B cell (primary cell): ENCODE data around the gene KIAA0753. TPM values are rescaled to one million over a fixed set of nuclear protein-coding genes. Genes with fewer than 3 reads are reported as not detected.

Source experiments
- ATAC-seq: fragments of 200-7000 bp; cut with Tn5 transposase; one replicate; pipeline ENCODE4 v1.10.0; 2021; ENCODE audit warnings: low read depth, mild to moderate bottlenecking, moderate number of reproducible peaks, moderate library complexity
- CTCF ChIA-PET: fragments of 350-600 bp; sonication (Branson Sonifier 250); formaldehyde crosslinking; loops from one replicate; lab custom pipeline; 2021; ENCODE audit warnings: antibody characterized with exemption, inconsistent platforms; lab: Charles Lee
- POLR2A ChIA-PET: fragments of 350-600 bp; sonication (Branson Sonifier 250); formaldehyde crosslinking; loops from one replicate; lab custom pipeline; 2021; ENCODE audit warnings: antibody characterized with exemption; lab: Charles Lee
- DNase-seq: peaks from one replicate; pipeline ENCODE4 v3.0.0; 2013
- H2AFZ ChIP-seq: 2 replicates; pipeline ENCODE4 v1.6.1; 2012; ENCODE audit warnings: mild to moderate bottlenecking, low read depth, low read length; ENCODE audit not compliant: insufficient read depth, poor library complexity, severe bottlenecking
- H3K27ac ChIP-seq, 2 donors: 1 replicate in 1 of 2; 2 replicates in 1 of 2; pipeline ENCODE4 v1.5.1; 2012 to 2013; ENCODE audit warnings: low read length in 2 of 2, mild to moderate bottlenecking in 2 of 2, moderate library complexity in 1 of 2
- H3K27me3 ChIP-seq, 4 experiments: fragments of 200-600 bp in 1 of 4; sonication (generic) in 1 of 4; replicated peaks in 1 of 4; 1 replicate in 2 of 4; 2 replicates in 2 of 4; pipeline versions ENCODE4 v1.6.1 to v1.7.0; 2013 to 2016; ENCODE audit warnings: low read length in 3 of 4, mild to moderate bottlenecking in 2 of 4, mixed read lengths in 1 of 4, moderate library complexity in 1 of 4; ENCODE audit not compliant: insufficient read depth in 4 of 4, control insufficient read depth in 3 of 4; ENCODE audit errors: control extremely low read depth in 1 of 4
- H3K36me3 ChIP-seq, 2 experiments: replicated peaks in 1 of 2; 1 replicate in 1 of 2; 2 replicates in 1 of 2; pipeline versions ENCODE4 v1.6.1 to v1.7.1; 2013; ENCODE audit warnings: low read length in 1 of 2; ENCODE audit not compliant: insufficient read depth in 2 of 2, control insufficient read depth in 1 of 2; ENCODE audit errors: control extremely low read depth in 1 of 2, extremely low read depth in 1 of 2
- H3K4me1 ChIP-seq, 2 donors: fragments of 200-600 bp in 1 of 2; sonication (generic) in 1 of 2; 1 replicate in 1 of 2; 2 replicates in 1 of 2; pipeline versions ENCODE4 v1.5.1 to v1.6.1; 2013 to 2017; ENCODE audit warnings: low read length in 2 of 2; ENCODE audit not compliant: control insufficient read depth in 2 of 2, insufficient read depth in 2 of 2
- H3K4me2 ChIP-seq: replicated peaks from 2 replicates; pipeline ENCODE3; 2012; ENCODE audit warnings: mild to moderate bottlenecking, low read depth, low read length; ENCODE audit not compliant: poor library complexity, severe bottlenecking
- H3K4me3 ChIP-seq, 5 experiments: fragments of 200-600 bp in 1 of 5; sonication (generic) in 1 of 5; 1 replicate in 3 of 5; 2 replicates in 2 of 5; pipeline versions ENCODE4 v1.5.1 to v1.7.0; 2011 to 2016; ENCODE audit warnings: low read length in 4 of 5, mild to moderate bottlenecking in 4 of 5, low read depth in 2 of 5, control low read depth in 1 of 5, moderate library complexity in 1 of 5; ENCODE audit not compliant: insufficient read depth in 1 of 5; ENCODE audit errors: control extremely low read depth in 1 of 5, extremely low read depth in 1 of 5
- H3K79me2 ChIP-seq: fragments of 200-600 bp; sonication (generic); one replicate; pipeline ENCODE4 v1.6.0; 2016; ENCODE audit warnings: low read length; ENCODE audit not compliant: control insufficient read depth, insufficient read depth
- H3K9ac ChIP-seq: fragments of 200-600 bp; sonication (generic); 2 replicates; pipeline ENCODE4 v1.6.1; 2017; ENCODE audit warnings: mild to moderate bottlenecking, low read length, moderate library complexity
- H3K9me3 ChIP-seq, 3 donors: one replicate each; pipeline versions ENCODE4 v1.6.1 to v1.7.1; 2013; ENCODE audit warnings: low read length in 2 of 3; ENCODE audit not compliant: control insufficient read depth in 2 of 3, insufficient read depth in 1 of 3; ENCODE audit errors: control extremely low read depth in 1 of 3
- H4K20me1 ChIP-seq: 2 replicates; pipeline ENCODE4 v1.6.0; 2012; ENCODE audit warnings: mild to moderate bottlenecking, low read length; ENCODE audit not compliant: insufficient read depth, control insufficient read depth, poor library complexity, severe bottlenecking
- H3K27ac Mint-ChIP-seq: one replicate; pipeline ENCODE4 v1.8.0; 2021; ENCODE audit warnings: mixed read lengths
- H3K27me3 Mint-ChIP-seq: one replicate; pipeline ENCODE4 v1.8.0; 2021; ENCODE audit warnings: mixed read lengths
- H3K4me1 Mint-ChIP-seq: one replicate; pipeline ENCODE4 v1.8.0; 2021; ENCODE audit warnings: mixed read lengths
- H3K4me3 Mint-ChIP-seq: one replicate; pipeline ENCODE4 v1.8.0; 2021; ENCODE audit warnings: mixed read lengths
- H3K9me3 Mint-ChIP-seq: one replicate; pipeline ENCODE4 v1.8.0; 2022; ENCODE audit warnings: mixed read lengths; ENCODE audit not compliant: insufficient read depth
- CTCF ChIP-seq: fragments of 200-600 bp; IDR thresholded peaks from one replicate; pipeline ENCODE4 v1.8.0; 2022; ENCODE audit warnings: antibody characterized with exemption, mild to moderate bottlenecking
- EZH2 ChIP-seq: IDR thresholded peaks from 2 replicates; pipeline ENCODE4 v1.6.1; 2012; ENCODE audit warnings: borderline replicate concordance, low read depth, mild to moderate bottlenecking, moderate library complexity, low read length; ENCODE audit not compliant: insufficient read depth, poor library complexity, severe bottlenecking
- WGBS: methylation state at CpG from one replicate; pipeline ENCODE4 v1.1.5; 2013; ENCODE audit warnings: missing lambda C conversion rate; ENCODE audit not compliant: insufficient coverage; 5-methylcytosine and 5-hydroxymethylcytosine counted together
- intact Hi-C: fragments of 100-400 bp; cut with micrococcal nuclease; formaldehyde crosslinking; loops from one replicate; pipeline ENCODE4 v1.10.0; 2022
- polyA plus RNA-seq: library from polyadenylated mRNA; depleted of rRNA; stranded (reverse); fragments of >200 nt; gene quantifications from 2 replicates; pipeline ENCODE4 v1.2.3, GENCODE V29; 2012
- total RNA-seq, 2 donors: library from RNA; stranded (reverse); fragments of 120-200 nt in 1 of 2; gene quantifications; 1 replicate in 1 of 2; 2 replicates in 1 of 2; pipeline versions ENCODE4 v1.2.3 to v1.2.4, GENCODE V29; 2013 to 2022

The KIAA0753 gene
- total and polyA plus RNA-seq, 2 donors (not counting 1 experiment from before 2014, with no cell fraction given), result 6.3 to 29.1 TPM

- Mint-ChIP-seq H3K27me3 (peaks cover 33% of the 10 kb centered on the region), H3K4me1 (no peaks in the 10 kb centered on the region), H3K27ac (no peak overlapping the region), H3K4me3 (no peak overlapping the region), H3K9me3 (no peaks in the 10 kb centered on the region)
- CTCF ChIA-PET, result no interaction called here
- POLR2A ChIA-PET, result no interaction called here
- Histone ChIP-seq H3K4me2 (no peak overlapping the region), H2AFZ (no peak overlapping the region), H3K27ac (no peak overlapping the region), H3K9ac (no peak overlapping the region), H3K4me3 (no peak overlapping the region), H3K9me3 (no peaks in the 10 kb centered on the region), H3K4me1 (no peaks in the 10 kb centered on the region), H3K36me3 (no peaks in the 10 kb centered on the region), H3K27me3 (peaks cover 0 to 21% (median 7%) of the 10 kb centered on the region in 4 experiments), H4K20me1 (no peaks in the 10 kb centered on the region), H3K79me2 (no peaks in the 10 kb centered on the region)
- intact Hi-C loops, result no loop called here
- TF ChIP-seq CTCF (no peak), EZH2 (no peak)
- DNase-seq (no peak), ATAC-seq (no peak)
- WGBS, result no CpG with 5 or more reads among the region's 3 CpGs
These were observed 42.7 kb upstream of the KIAA0753 start for GRCh38 chr17:6683081-6683684.

- Histone ChIP-seq H3K4me3 (no peak overlapping the region), H3K79me2 (no peaks in the 10 kb centered on the region), H3K36me3 (no peaks in the 10 kb centered on the region), H3K9ac (no peak overlapping the region), H3K4me2 (no peak overlapping the region), H3K27me3 (peaks cover 0 to 22% (median 11%) of the 10 kb centered on the region in 4 experiments), H3K27ac (no peak overlapping the region), H2AFZ (no peak overlapping the region), H4K20me1 (no peaks in the 10 kb centered on the region), H3K9me3 (no peaks in the 10 kb centered on the region), H3K4me1 (peaks cover 0 to 3% of the 10 kb centered on the region in 2 donors)
- ATAC-seq (no peak), DNase-seq (no peak)
- Mint-ChIP-seq H3K4me3 (no peak overlapping the region), H3K9me3 (no peaks in the 10 kb centered on the region), H3K27ac (no peak overlapping the region), H3K4me1 (no peaks in the 10 kb centered on the region), H3K27me3 (peaks cover 27% of the 10 kb centered on the region)
- WGBS, result 90% methylated on average over 4 of the region's 4 CpGs
- ChIA-PET CTCF (interaction anchor here (1.1 kb wide), 1 partner anchor 11 kb away, joined by 3 read pairs; no protein-coding TSS in a partner anchor), POLR2A (no interaction called here)
- TF ChIP-seq EZH2, result no peak
- no peak for TF ChIP-seq CTCF
- intact Hi-C loops, result no loop called here
These were observed 41.8 kb upstream of the KIAA0753 start for GRCh38 chr17:6682339-6682738.
